Mammary epithelial cell (primary cell): Measurements from ENCODE around the gene F13A1.

Source experiments
- EZH2 ChIP-seq: IDR thresholded peaks from 2 replicates; pipeline ENCODE4 v1.6.1; 2012; ENCODE audit warnings: low read length, inconsistent platforms, borderline replicate concordance
- TF ChIP-seq, protein P1 (sequence below), 2 donors: IDR thresholded peaks in 1 of 2; conservative IDR thresholded peaks in 1 of 2; 2 replicates each; pipeline ENCODE4 v1.5.1; 2011 to 2012; ENCODE audit warnings: inconsistent platforms in 2 of 2, low read length in 2 of 2, mild to moderate bottlenecking in 2 of 2, control low read depth in 1 of 2, low read depth in 1 of 2; ENCODE audit not compliant: insufficient read depth in 1 of 2; ENCODE audit errors: extremely low read depth in 1 of 2

DNA sequence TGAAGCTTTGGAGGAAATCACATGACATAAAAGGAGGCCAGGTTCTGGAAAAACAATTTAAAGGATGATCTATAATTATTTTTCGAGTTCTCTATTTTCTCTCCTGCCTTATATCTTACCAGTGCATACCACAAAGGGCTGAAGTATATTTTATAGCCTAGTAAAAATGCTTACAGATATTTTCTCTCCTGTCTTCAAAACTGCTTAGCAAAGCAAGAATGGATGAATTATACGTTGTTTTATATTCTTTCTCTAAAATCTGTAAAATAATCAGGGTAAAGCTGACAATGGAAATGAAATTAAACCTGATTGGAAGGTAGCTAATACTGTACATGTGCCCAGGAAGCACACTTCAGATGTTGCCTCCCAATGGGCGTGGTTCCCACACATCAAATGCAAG, 123.7 kb downstream of the F13A1 start:
- TF ChIP-seq, protein P1, sequence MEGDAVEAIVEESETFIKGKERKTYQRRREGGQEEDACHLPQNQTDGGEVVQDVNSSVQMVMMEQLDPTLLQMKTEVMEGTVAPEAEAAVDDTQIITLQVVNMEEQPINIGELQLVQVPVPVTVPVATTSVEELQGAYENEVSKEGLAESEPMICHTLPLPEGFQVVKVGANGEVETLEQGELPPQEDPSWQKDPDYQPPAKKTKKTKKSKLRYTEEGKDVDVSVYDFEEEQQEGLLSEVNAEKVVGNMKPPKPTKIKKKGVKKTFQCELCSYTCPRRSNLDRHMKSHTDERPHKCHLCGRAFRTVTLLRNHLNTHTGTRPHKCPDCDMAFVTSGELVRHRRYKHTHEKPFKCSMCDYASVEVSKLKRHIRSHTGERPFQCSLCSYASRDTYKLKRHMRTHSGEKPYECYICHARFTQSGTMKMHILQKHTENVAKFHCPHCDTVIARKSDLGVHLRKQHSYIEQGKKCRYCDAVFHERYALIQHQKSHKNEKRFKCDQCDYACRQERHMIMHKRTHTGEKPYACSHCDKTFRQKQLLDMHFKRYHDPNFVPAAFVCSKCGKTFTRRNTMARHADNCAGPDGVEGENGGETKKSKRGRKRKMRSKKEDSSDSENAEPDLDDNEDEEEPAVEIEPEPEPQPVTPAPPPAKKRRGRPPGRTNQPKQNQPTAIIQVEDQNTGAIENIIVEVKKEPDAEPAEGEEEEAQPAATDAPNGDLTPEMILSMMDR (conservative IDR thresholded peaks at IDR 0.05 in 1 of 2, IDR thresholded peaks at IDR 0.05 in 1 of 2; ENCODE audit: extremely low read depth in 1 of 2, insufficient read depth in 1 of 2, low read depth in 1 of 2, low read length in 2 of 2): no peak
- TF ChIP-seq EZH2: no peak
